ENCODE data around the gene TDG. TPM values are rescaled to one million over a fixed set of nuclear protein-coding genes. Genes with fewer than 3 reads are reported as not detected.

TDG gene
- total and polyA plus RNA-seq, 10 of the 15 experiments (the other 5 are each of a cell fraction or from before 2014, with no cell fraction given) = 29.7 to 68.8 (median 51.2) TPM

GRCh38 chr12:103965590-103966504, at the start of gene TDG (continued):
- TF ChIP-seq EP300 (IDR thresholded peaks at IDR 0.05; ENCODE audit: borderline replicate concordance in 1 of 2, control insufficient read depth in 1 of 2, low read depth in 2 of 2, low read length in 2 of 2) (no peak), ZZZ3 (IDR thresholded peaks at IDR 0.05; ENCODE audit: control insufficient read depth, insufficient read length, low read depth) (no peak), ATF3 (IDR thresholded peaks at IDR 0.05; ENCODE audit: borderline replicate concordance, extremely low read depth, low read depth, low read length) (peak; percentile 83; the same call in 1 of the 2 replicates), SMAD5 (IDR thresholded peaks at IDR 0.05; ENCODE audit: low read depth) (peak; percentile 92), PAX8 (IDR thresholded peaks at IDR 0.05) (no peak), SIN3A (IDR thresholded peaks at IDR 0.05; ENCODE audit: low read depth, low read length) (peak; percentile 79), ZNF592 (IDR thresholded peaks at IDR 0.05) (no peak), RELA (IDR thresholded peaks at IDR 0.05; ENCODE audit: borderline replicate concordance, partially characterized antibody) (peak; percentile 86), ATF2 (IDR thresholded peaks at IDR 0.05; ENCODE audit: low read length) (no peak), PKNOX1 (IDR thresholded peaks at IDR 0.05) (no peak; the same call in 1 of the 2 replicates), MYC (IDR thresholded peaks at IDR 0.05; ENCODE audit: insufficient read depth, insufficient read length, insufficient replicate concordance, low read length, severe bottlenecking) (peak; percentile 68), YY1 (IDR thresholded peaks at IDR 0.05; ENCODE audit: low read depth, low read length) (peak; percentile 81), RCOR1 (conservative IDR thresholded peaks at IDR 0.05; ENCODE audit: low read depth, low read length) (no peak), PRDM15 (CRISPR knock-in tag; IDR thresholded peaks at IDR 0.05) (0 out of 2 replicates have a peak, but pooled peaks have one; percentile 57), RB1 (IDR thresholded peaks at IDR 0.05; ENCODE audit: borderline replicate concordance) (peak; percentile 84), IKZF2 (IDR thresholded peaks at IDR 0.05) (peak in 1 of 2 experiments; percentile 34; a peak in 1 of 4 replicates), FOS (IDR thresholded peaks at IDR 0.05; ENCODE audit: borderline replicate concordance, extremely low read depth, insufficient read length) (no peak)

All from GM12878 (cell line).